Stimulated activated CD4-positive, alpha-beta T cell treated with anti-CD3 and anti-CD28 coated beads, Interleukin-4, amount 100 ng/mL, for 48 hours (primary cell): ENCODE measurements around the gene PLLP.
"Not testable (repeated sequence)": the region's sequence is repeated elsewhere in the genome, so short reads cannot be mapped to it uniquely, and the experiment has no call there.

Experiments used
- DNase-seq, 2 donors: peaks; one replicate each; pipeline ENCODE4 v3.0.0-alpha.2; 2020; ENCODE audit warnings: low read depth in 2 of 2

PLLP gene

DNA sequence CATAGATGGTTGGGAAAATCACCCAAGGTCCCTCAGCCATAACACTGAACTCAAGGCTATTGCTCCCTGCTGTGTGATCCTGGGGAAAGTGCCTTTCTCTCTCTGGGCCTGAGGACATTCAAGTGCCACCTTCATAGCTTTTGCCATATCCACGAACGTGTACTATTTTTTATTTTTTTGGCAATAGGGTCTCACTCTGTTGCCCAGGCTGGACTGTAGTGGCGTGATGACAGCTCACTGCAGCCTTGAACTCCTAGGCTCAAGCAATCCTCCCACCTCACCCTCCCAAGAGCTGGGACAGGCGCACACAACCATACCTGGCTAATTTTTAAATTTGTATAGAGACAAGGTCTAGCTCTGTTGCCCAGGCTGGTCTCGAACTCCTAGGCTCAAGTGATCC lies 10.6 kb downstream of the PLLP start:
- DNase-seq = no peak

DNA sequence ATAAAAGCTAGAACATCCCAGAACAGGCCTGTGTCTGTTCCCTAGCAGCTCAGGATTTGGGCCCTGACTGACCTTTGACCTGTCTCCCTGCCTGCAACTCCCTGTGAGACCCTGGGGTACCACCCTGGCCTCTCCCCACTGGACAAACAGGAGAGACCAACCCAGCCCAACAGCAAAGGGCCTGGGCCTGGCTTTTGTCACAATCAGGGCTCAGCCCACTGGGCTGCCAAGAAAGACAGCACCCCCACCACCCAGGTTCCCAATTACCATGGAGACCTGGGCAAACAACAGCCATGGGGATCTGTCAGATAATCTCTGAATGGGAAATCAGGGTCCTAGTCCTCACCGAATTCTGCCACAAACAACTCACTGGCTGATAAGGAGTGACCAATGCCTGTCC lies 11.1 kb downstream of the PLLP start:
- DNase-seq = no peak

DNA sequence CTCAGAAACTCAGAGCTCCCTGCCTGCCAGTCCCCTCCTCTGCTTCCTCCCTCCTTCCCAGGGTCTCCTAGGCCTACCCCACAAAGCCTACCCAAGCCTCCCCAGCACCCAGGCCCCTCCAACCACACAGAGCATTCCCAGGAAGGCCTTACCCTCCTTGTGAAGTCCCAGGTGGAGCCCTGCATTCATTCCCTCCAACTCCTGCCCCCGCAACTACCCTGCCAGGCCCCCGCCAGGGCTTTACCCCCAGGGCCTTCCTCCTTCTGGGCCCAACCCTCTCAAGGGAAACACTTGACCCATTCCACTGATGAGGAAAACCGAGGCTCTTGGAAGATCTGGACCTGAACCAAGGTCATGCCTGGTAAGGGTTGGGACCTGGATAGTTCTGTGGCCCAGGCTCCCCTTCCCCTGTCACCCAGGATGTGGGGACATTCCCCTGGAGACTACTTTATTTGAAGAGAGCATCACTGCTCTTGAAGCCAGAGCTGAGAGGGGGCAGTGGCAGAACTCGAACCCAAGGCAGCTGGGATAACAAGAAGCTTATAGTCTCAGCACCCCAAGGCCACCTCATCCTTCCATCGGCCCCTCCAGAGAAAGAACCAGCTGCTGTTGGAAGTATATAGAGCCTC lies 12.5 kb downstream of the PLLP start:
- DNase-seq = no peak

- DNase-seq = no peak
These were observed 13.5 kb downstream of the PLLP start for GRCh38 chr16:57271063-57271345.

GRCh38 chr16:57270221-57271062 lies 14.0 kb downstream of the PLLP start:
- DNase-seq = no peak

DNA sequence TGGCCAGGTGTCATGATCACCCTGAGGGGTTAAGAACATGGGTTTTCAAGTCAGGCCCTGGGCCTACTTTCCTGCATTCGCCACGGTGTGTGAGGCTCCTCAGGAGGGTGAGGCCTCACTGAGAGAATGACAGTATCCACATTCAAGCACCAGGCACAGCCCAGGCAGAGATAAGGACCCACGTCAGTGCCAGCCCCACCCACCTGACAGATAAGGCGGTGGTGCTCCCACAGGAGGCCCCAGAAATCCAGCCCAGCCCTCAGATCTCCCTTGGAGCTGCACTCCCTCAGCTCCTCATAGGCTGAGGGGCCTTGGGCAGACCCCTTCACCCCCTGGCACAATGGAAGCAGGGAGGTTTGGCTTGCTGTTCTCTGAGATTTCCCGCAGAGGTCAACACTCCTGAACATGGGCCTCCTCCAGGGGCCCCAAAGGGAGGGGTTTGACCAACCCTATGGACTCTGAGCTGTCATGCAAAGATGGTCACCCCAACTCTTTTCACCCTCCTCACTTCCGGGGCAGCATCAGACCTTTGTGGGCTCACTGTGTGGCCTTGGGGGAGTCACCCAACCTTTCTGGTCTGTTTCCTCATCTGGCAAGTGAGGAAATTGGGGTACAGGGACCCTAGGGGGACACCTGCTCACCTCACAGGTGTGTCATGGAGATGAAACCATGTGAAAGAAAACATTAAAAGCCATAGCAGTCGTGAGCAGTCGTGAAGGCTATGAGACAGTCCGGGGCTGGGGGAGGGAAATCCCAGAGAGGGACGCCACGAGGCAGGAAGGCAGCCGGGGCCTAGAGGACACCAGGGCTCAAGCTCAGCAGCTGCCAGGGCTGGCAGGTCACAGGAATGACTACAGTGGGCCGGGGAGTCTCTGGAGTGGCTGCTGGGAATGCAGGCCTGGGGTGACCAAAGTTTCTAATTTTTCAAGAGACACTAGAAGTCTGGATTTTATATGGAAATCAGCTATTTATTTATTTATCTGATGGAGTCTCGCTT lies 15.4 kb downstream of the PLLP start:
- DNase-seq = no peak

GRCh38 chr16:57267343-57267742 lies 17.1 kb downstream of the PLLP start:
- not testable (repeated sequence) for DNase-seq

DNA sequence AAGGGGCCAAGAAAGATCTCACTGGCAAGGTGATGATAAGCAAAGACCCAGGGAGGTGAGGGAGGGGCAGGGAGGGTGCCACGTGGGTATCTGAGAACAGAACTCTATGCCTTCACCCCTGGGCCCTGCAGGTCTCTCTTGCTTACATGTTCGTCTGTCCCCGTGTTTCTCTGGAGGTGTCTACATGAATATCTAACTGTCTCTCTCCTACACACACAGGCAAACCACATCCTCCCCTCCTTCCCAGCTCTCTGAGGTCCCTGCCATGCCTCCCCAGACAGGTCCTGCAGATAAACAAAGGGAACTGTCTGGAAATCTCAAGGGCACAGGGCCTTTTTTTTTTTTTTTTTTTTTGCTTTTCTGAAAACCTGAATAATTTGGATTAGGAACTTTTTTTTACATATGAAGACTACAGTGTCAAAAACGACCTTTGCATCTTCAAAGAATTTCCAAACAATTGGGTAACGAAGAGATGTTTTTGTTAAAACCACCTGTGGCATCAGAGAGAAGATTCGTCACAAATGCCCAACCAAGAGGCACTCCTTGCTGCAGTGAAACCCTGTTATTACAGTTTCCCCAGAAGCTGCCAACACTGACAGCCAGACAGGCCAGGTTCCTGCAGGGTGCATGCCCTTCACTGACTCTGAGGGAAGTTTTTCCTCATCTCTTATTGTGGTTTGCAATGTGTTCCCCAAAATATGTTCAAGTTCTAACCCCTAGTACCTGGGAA lies 17.8 kb downstream of the PLLP start:
- no peak for DNase-seq

DNA sequence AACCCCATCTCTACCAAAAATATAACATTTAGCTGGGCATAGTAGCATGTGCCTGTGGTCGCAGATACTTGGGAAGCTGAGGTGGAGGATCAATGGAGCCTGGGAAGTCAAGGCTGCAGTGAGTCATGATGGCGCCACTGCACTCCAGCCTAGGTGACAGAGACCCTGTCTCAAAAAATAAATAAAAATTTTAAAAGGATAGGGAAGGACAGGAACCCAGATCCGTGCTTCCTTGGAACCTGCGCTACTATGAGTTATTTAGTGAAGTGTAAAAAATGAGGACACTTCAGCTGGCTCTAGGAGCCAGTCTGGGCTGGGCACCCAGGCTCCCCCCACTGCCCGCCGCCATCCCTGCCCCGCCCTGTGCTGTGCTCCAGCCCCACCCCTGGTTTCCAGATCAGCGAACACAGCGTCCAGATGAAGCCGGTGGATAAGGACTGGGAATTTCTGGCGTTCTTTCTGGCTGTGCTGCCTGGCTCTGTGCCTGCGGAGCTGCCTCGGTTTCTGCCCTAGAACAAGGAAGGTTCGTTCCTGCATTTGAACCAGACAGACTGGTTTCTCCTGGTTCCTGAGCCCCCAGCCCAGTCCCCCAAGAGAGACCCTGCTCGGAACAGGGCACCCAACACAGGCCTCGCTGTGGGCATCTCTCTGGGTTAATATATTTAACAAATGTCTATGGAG lies 18.5 kb downstream of the PLLP start:
- no peak for DNase-seq

DNA sequence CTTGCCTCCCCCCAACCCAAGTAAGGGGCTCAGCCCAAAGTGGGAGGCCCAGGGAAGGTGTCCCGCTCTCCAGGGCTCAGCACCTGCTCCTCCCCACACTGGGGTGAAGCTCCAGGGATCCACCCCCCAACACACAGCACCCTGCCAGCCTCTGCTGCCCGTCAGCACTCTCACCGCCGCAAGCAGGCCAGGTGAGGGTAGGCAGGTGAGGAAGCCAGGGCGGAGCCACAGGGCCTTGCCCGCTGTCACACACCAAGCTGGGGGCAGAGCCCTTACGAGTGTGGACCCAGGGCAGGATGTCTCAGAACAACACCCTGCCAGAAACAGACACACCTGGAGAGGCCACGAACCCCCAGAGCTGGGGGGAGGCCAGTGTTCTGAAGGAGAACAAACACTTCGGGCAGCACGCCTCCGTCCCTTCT lies 19.5 kb downstream of the PLLP start:
- DNase-seq = no peak

- DNase-seq = no peak
These were observed 20.1 kb downstream of the PLLP start for GRCh38 chr16:57264381-57264780.

DNA sequence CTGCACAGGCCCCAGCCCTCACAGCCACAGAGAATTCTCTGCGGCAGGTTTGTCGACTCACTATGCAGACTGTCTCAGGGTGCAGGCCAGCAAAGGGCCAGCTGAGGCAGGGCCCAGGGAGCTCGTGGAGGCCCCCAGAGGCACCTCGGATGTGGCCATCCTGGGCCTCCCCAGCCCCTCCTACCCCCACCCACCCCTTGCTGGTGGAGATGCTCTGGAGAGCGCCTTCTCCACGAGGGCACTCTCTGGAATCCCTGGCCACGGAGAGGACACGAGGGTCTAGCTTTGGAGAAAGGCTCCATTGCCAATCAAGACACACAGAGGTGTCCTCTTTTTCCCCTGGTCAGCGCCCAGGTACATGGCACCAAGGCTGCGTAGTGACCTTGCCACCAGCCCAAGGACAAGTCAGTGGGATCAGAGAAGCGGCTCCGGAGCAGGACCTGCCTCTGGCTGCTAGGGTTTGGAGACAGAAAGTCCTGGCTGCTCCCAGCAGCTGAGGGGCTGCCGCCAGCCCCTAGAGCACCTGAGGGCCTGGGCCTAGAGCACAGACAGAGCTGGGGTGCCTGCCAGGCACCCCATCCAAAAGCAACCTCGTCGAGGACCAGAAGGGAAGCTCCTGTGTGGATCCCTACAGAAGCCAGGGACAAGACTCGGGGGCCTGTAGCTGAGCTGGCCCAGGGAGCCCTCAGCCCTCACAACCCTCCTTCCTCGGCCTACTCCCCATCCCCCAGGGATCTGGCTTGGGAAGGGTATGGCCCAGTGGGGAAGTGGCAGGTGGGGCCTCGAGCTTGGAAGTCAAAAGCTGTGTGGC lies 20.7 kb downstream of the PLLP start:
- DNase-seq = no peak

- DNase-seq = no peak
These were observed 21.5 kb downstream of the PLLP start for GRCh38 chr16:57262841-57263540.

GRCh38 chr16:57261806-57262205 lies 22.7 kb downstream of the PLLP start:
- no peak for DNase-seq

DNA sequence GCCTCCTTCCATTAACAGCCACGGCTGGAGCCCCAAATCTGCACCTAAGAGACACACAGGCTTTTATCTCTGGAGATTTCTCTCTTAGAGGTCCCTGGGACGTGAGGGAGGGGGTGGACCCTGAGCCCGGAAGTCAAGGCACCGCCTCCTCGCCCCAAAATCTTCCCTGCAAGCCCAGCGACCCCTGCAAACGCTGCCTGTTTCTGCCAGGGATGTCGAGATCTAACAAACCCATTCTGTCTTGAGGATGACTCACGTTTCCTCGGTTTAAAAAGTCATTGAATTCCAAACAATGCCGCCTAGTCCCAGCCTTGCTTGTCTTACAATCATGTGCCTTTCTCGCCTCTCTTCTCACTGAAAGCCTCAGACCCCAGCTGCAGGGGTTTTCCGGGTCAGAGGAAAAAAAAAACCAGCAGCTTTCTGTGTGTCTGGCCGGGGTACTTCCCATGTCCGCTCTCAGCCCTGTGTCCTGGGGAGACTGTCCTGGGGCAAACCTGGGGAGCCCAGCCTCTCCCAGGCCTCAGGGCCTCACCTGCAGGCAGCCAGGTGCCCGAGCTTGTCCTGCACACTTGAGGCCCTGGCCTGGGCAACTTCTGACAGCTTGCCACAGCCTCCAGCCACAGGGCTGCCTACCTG lies 24.1 kb downstream of the PLLP start:
- no peak for DNase-seq

GRCh38 chr16:57258910-57259475 lies 25.5 kb downstream of the PLLP start:
- DNase-seq = no peak

DNA sequence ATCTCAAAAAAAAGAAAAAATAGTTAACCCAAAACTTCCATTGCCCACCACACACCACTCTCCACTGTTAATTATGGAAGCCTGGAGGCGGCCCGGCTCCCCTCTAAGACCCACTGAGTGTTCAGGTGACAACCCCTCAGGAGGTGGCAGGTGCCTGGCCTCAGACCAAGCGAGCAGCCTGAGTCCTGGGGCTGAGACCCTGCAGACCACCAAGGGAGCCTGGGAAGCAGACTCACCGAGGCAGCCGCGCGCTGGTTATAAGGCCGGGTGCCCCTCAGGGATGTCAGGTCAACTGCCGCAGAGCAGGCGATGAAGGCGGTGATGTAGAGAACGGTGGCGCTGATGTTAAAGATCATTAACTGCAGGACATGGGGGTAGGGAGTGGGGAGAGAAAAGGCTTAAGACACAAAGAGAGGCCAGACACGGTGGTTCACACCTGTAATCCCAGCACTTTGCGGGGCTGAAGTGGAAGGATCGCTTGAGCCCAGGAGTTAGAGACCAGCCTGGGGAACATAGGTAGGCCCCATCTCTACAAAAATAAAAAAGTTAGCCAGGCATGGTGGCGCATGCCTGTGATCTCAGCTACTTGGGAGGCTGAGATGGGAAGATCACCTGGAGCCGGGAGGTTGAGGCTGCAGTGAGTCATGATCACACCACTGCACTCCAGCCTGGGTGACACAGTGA lies 26.1 kb downstream of the PLLP start:
- no peak for DNase-seq

DNA sequence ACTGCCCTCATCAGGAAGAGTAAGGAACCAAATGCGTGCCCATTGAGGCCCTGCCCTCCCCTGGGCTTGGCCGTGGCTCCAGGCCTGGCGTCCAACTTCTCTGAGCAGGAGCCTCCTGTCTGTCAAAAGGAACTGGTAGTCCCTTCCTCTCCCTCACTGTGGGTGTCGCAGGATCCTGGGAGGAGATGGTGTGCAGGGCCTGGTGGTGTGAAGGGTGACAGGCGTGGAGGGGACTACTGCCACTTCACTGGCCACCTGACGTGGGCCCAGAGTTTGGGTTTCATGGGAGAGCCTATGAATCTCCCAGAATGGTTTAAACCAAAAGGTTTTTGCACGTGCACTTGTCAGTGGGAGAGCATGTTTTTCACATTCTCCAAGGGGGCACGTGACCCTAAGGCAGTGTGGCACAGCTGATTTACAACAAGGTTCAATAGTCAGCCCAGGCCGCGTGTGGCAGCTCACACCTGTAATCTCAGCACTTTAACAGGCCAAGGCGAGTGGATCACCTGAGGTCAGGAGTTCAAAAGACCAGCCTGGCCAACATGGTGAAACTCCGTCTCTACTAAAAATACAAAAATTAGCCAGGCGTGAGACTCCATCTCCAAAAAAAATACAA lies 26.9 kb downstream of the PLLP start:
- no peak for DNase-seq
